Activated naive CD4-positive, alpha-beta T cell treated with Interleukin-2 at 50 U/mL for 16 hours (primary cell): ENCODE results near the gene PYGO2.

ENCODE experiments used
- DNase-seq: peaks from one replicate; pipeline ENCODE4 v3.0.0-alpha.2; 2020

Gene PYGO2, protein sequence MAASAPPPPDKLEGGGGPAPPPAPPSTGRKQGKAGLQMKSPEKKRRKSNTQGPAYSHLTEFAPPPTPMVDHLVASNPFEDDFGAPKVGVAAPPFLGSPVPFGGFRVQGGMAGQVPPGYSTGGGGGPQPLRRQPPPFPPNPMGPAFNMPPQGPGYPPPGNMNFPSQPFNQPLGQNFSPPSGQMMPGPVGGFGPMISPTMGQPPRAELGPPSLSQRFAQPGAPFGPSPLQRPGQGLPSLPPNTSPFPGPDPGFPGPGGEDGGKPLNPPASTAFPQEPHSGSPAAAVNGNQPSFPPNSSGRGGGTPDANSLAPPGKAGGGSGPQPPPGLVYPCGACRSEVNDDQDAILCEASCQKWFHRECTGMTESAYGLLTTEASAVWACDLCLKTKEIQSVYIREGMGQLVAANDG

DNA sequence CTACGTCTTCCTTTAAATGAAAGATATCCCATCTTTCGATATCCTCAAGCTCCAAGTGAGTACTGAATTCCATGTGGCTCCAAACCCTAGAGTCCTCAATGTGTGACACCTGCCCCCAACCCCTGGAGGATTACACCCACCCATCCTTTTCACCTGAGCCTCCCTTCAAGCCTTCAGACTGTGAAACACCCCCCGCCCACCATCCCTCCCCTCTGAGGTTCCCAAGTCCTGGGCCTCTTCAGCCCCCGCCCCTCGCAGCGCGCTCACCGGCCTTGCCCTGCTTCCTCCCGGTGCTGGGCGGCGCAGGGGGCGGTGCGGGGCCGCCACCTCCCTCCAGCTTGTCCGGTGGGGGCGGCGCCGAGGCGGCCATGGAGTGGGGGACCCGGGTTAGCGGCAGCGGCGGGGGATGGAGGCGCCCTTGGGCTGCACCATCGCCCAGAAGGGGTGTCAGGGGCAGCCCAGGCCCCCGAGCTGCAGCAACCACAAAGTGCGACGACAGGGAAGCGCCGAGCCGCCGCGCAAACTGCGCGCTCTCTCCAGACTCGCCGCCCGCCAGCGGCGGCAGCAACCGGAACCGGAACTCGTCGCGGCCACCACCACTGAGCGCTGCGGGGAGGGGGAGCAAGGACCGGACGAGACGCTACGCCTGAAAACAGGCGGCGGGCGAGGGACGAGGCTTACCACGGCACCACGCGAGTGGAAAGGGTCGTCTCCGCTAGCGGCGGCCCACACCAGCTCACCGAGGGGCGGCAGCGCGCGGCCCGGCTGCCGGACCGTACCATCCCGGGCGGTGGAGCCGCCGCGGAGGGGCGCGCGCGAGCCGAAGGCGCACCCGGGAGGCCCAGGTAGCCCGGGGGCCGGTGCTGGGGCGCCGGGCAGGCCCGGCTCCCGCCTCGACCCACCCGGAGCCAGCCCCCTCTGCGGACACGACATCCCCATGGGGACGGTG lies at the start of gene PYGO2:
Gene PYGO2, minus strand, starts transcription at position 576 of the 949 bp plus-strand sequence. Its CDS starts 206 bp downstream, at position 370.
- peak; percentile 84 for DNase-seq

DNA sequence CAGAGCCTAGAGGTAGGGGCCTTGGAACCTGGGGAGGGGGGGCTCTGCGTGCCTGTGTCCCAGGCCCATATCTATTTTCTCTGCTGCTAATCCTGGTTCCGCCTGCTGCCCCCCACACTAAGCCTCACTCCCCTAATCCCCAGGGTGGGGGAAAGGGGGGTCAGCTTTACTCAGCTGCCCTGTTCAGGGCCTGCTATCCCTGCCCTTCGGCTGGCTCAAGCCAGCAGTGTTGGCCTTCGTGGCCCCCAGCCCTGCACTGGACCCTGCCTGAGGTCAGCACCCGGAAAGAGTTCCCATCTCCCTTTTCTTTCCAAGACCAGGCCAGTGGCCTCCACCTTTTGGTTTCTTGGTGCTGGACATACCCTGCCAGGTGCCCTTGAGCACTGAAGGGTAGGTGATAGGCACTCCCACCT lies 49.4 kb upstream of the PYGO2 start:
- DNase-seq = no peak

DNA sequence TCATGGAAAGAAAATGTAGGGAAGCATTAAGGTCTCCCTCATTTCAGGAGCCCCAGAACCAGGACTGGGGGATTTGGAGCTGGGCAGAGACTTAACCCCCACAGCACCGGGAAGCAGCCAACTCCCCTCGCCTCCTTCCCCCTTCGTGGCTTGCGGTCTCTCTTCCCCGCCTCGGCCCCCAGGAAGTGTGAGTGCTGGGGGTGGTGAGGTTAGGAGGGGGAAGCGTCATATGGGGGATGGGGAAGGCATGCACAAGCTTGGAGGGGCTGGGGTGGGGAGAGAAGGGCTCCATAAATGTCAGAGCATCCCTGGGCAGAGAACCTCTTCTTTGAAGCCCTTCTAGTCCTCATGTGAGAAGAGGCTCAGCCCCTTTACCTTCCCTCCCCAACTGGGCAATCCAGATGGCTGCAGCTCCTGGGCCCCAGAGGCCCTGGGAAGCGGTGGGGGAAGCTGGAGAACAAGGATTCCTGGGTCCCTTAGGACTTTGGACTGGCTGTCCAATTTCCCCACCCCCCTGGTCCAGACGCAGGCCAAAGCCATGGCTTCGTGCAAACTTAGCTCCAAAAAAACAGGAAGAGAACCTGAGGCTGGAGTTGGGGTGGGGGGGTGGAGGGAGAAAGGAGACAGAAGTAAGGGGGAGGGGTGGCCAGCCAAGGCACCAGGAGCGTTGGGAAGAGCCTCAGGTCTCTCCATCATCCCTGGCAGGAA lies 48.8 kb upstream of the PYGO2 start:
- peak; percentile 34 for DNase-seq

DNA sequence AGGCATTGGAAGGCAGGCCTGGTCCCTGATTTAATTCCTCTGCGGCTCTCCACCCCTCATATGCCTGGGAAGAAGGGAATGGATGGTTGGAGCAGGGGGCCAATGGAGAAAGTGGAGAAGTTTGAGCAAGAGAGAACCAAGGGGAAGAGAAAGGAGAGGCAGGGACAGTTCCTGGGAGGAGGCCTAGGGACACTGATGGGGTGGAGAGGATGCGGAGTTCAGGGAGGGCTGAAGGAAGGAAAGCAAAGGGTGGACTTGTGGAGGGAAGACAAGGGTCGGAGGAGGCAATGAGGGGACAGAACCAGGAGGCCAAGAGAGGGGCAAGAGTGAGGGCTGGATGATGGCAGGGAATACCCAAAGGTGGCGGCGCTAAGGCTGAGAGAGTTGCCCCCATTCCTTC lies 48.2 kb upstream of the PYGO2 start:
- no peak for DNase-seq

DNA sequence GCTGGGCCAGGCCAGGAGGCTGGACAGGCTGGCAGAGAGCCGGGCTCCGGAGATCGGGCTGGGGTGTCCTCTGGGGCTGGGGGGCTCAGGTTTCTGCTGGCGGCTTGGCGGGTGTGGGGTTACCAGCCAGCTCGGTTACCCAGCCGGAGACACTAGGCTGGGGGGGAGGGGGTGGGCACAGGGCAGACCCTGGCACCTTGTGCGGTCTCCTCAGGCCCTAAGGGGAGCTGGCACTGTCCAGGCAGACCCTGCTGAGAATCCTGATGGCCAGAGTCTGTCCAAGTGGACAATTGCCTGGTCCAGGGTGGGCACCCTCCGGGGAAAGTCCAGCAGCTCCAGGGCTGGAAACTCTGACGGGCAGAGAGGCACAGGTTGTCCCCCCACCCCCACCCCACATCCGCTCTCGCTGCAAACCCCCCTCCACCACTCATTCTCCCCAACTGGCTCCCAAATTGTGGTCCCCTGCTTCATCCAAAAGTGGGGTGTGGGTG lies 47.7 kb upstream of the PYGO2 start:
- peak; percentile 41 for DNase-seq

DNA sequence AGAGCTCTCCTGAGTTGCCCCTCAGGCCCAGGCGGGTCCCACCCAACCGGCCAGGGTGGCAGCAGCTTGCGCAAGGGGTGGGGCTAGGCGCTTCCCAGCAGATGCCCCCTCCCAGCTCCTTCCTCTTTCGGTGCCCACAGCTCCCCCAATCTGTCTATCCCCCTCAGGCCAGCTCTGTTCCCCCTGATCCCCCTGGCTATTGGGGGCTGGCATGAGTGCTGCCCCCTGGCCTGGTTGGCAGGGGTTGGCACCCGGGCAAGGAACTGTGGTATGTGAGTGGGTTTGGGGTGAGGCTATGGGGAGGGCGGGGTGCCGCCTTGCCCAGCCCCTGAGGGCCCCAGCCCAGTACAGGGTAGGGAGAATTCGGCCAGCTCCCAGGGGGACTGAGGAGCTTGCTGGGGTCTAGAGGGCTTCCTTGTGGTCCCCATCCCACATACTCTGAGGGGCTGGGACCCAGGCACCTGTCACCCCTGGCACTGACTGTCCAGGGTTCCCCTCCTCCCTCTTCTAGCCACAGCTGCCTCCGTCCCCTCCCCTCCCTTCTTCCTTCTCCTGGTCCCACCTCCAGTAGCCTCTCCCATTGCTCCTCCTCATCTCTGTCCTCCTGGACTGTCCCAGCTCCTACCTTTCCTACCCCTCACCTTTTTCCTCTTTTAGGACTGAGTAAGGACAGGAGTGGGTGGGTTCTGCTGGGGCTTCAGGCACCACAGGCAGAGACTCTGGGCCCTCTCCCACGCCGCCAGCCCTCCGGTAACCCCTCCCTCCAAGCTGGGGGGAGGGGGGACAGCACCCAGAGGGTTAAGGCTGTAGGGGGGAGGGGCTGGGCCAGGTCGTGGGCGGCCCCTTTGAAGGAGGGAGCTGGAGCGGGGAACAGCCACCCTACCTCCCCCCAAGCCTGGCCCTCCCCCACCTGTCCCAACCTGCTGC lies 46.7 kb upstream of the PYGO2 start:
- peak; percentile 69 for DNase-seq

DNA sequence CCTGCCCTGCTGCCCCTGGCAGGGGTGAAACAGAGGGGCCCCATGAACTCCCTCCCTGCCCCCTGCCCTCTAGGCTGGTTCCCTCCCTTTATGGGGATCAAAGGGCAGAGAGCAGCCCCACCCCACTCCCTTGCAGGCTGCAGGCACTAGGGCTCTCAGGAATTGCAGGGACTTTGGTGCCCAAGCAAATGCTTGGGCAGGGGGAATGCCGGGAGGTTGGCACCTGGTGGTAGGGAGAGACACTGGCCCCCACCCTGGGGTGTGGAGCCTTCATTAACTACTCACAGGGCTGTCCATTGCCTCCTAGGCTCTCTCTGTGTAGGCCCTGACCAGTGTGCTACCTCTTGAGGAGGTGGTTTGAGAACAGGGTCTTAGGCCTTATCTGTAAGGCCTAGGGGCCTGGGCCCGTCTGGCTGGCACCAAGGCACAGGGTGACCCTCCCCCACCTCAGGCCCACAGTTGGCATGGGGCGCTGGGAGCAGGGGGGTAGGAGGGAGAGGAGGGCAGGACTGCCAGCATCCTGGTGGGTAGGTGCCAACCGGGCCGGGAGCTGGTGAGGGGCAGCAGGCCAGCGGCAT lies 45.8 kb upstream of the PYGO2 start:
- DNase-seq = no peak

DNA sequence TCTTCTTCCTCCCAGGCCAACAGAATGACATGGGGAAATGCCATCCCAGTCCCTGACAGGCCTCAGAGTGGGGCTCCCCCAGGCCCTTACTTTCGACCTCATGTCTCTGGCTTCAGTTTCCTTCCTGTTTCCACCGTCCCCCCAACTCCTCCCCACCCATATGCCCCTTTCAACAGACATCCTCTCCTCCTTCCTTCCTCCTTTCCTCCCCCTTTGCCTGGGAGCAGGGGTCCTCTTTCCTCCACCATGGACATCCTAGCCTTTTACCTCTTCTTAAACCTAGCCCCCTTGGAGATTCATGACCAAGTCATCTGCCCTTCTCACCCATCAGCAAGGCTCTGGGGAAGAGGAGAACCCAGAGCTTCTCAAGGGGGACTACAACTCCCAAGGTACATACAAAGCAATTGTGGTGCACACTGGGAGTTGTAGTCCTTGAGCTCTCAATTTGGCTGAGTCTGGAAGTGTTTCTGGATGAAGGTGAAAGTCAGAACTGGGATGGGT lies 45.1 kb upstream of the PYGO2 start:
- DNase-seq = peak; percentile 25

DNA sequence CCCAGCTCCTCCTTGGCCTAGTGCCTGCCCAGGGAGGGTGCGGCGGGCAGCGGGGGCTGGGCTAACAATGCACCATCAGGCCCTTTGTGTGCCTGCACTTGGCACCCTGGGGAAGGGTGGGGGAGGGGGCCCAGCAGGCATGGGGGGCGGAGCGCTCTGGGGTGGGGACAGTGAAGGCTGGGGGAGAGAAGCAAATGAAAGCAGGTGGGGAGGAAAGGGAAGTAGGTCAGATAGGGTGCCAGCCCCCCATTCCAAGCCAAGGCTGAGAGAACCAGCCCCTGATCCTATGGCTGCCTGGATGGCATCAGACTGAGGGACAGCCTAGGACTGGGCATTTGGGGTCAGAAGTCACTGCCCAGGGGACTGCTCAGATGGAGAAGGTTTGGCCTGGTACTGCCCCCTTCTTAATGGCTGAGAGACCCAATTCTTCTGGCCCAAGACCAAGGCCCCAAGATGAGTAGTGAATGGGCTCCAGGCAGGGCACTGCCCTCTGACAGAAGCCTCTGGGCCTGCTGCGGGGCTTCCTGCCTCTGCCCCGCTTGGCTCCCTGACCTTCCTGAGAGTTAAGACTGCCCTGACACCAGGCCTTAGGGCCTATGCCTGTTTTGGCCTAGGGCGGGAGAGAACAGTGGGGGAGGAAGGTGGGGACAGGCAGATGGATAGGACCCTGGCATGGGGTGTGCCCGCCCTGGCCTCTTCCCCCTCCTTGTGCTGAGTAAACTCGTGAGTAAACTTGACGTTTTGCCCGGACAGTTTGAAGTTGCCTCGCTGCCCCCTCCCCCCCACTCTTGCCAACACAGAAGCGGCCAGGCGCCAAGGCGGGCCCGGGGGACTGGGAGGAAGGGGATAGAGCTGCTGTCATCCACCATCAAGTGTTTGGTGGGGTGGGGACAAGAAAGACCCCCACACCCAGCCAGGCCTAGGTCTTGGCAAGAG lies 43.8 kb upstream of the PYGO2 start:
- DNase-seq = peak; percentile 28

DNA sequence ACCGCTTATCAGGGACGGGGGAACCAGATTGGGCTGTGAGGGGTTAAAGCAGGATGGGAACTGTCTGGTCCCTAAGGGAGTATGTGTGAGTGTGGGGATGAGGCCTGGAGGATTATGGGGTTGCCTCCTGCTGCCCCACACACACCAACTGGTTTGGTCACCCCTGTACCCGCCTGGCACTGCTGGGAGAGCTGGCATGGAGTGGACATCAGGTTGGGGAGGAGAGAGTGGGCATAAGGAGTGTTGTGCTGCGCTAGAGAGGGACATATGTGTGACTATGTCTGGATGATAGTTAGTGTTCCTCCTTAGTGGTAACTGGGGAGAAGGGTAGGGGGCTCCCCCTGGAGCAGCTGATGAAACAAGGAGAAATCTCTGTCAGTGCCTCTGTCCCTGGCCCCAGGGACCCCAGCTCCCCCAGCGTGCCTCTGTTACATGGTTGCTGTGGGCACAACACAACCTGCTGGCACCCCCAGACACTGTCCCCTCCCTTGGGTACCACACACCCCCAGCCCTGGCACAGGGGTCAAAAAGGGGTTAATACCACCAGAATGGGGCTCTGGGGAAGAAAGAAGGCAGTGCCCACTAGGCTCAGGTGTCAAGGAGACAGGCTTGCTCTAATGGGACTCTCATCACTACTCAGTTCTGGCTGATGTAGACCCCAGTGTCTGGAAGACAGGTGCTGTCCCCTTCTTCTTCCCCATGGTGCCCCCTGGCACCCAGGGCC lies 42.9 kb upstream of the PYGO2 start:
- DNase-seq = no peak

DNA sequence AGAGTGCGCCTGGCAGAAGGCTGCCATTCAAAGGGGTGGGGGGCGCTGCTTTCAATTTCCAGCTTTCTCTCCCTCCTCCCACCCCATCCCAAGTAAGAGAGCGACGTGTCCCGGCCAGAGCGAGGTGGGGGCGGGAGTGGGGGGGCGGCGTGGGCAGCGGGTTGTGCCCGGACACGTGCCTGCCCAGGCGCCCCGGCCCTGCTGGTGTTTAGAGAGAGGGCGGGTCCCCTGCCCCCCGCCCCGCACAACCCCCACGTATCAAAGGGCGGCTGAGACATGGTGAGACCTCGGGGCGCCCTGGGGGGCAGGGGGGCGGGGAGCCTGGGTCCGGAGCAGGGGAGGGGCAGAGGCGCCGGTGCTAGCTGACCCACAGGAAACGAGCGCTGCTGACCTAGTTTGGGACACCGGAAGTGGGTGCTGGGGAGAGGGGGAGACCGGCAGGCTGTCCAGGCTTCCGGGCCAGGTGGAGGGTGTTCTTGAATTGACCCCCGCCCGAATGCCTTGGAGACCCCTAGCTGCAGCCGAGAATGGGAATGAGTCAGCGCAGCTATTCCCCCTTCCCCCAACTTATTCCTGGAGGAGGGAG lies 42.3 kb upstream of the PYGO2 start:
- DNase-seq = no peak

DNA sequence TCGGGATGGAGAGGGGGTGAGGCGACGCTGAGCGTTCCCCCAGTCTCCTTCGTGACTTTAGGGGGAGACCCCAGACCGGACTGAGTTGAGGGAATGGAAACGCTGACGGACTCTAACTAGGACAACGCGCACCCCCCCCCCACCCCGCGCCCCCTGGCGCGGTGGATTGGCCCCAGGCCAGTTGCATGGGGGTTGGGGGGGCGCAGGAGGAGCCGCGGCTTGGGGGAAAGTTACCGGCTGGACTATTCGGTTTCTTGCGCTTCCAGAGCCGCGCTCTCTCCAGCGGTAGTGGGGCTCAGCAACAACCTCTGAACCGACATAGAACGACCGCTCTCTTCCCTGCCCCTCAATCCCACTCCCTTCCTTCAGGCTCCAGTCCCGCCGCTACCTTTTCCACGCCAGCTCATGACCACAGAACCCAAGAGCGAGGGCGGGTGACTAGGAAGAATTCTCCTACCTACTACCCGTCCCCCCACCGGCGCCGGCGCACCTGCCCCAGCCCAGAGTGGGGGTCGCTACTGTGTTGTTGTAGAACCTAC lies 41.7 kb upstream of the PYGO2 start:
- DNase-seq = peak; percentile 32

DNA sequence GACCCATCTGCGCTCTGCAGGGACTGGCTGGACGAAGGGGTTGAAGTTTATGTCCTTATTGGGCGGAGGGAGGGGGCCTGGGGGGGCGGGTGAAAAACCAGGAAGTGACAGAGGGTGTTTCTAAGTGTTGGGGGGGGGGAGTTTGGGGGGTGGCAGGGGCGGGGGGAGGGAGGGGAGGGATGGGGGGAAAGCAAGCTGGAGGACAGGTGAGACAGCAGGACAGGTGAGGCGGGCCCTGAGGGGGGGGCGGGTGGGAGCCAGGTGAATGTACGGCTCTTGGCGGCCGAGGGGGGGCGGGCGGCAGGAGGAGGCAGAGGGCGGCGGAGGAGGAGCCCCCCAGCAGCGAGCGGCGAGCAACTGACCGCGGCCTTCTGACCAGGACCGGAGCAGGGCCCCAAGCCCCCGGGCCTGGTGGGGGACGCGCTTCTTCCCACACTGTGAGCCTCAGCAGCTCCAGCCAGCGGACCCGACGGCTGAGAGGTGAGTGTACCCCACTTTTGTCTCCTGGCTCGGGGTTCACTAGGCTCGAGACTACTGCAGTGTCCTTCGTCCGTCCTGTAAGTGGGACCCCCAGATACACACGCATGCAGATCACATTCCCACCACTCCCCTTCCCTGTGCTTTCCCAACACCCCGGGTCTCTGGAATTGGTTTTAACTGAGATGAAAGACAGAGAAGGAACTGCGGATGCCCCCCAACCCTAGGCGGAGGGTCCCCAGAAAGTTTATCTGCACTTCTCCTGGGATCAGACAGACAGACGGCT lies 41.1 kb upstream of the PYGO2 start, which contains the start of gene ZBTB7B:
Gene ZBTB7B, plus strand, starts transcription at position 339 of the 763 bp plus-strand sequence. CDS start 11,859 bp downstream, outside the sequence.
- DNase-seq = no peak

DNA sequence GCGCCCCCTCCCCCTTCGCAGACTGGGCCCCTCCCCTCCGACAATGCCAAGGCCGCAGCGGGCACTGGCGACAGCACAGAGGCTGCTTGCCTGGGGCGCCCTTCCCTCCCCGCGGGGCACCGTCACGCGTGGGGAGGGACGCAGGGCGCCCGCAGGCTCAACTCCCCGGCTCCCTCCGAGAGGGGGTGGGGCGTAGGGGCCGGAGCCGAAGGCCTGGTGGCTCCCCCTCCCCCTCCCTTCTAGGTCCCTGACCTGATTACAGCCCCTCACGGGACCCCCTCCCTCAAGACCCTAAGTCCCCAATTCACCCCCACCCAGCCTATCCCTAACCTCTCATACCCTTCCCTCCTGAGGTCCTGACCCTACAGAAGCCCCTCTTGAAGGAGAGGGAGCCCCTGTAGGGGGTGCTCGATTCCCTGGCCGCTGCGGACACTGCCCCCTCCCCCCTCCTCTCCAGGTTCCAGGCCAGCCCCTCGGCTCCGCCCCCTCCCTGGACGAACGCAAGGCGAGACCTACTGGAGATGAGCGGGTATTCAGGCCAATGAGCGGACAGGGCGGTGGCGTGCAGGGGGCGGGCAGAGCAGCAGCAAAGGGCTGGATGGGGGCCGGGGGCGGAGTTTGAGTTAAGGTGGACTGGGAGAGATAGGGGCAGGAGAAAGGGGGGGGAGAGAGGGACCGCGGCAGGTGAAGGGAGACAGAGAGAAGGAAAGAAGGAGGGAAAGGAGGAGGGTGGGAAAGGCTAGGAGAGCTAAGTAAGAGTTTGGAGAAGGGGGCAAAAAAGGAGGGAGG lies 40.3 kb upstream of the PYGO2 start:
- peak; percentile 99 for DNase-seq

DNA sequence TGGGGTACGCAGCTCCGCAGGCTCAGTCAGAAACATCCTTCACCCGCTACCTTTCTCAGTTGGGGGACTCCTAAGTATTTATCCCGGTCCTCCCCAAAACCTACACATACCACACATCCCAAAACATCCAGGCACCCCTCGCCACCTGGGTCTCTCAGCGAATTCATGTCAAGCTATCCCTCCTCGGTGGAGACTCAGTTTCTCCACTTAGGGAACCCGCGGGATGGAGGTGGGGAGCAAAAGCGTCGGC lies 39.8 kb upstream of the PYGO2 start:
- DNase-seq = no peak

DNA sequence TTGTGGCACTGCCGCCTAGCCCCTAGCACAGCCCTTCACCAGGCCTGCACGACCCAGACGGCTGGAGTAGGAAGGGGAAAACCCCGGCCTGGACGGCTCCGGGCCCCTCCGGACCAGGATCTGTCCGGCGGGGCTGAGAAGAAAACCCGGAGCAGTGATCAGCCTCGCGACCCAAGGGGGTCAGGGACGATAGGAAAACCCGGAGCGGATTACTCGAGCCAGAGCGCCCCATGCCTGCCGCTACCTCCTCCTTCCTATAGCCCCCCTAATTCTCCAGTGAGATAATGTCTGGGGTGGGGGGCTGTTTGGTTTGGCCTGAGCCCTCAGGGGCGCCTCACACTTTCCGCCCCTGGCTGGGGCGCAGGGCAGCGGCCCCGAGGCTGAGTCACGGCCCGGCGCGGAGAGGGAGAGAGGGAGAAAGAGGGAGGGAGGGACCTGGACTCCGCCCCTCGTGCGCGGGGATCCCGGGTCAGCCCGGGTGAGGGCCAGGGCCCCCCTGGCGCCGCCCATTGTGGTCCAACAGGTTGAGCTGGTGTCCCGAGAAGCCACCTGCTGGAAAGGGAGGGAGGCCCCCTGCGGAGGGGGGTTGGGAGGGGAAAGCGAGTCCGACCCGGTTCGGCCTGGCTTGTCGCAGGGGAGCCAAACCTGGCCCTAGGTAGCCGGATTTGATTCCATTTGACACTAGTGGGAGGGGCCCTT lies 39.3 kb upstream of the PYGO2 start:
- peak; percentile 85 for DNase-seq

DNA sequence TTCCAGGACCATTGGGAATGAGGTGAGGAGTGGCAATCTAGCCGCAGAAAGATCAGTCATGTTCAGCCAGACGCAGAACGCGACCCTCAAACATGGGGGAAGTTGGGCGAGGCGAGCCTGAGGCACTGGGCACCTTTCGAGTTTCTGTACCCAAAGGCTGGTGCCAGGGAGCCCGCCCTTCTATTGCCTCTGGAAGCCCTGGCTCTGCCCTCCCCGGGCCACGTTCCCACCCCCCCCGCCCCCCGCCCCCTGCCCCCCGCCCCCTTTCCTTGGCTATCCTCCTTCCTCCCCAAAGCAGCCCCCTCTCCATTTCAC lies 38.8 kb upstream of the PYGO2 start:
- no peak for DNase-seq
